Parathyroid adenoma (tissue), 2 donors: ENCODE data around the gene BCAM.

ENCODE experiments used
- H2AFZ ChIP-seq: fragments of 300-600 bp; sonication (generic); one replicate; pipeline ENCODE4 v1.7.0; 2017; ENCODE audit warnings: antibody characterized with exemption, mild to moderate bottlenecking
- H3K27ac ChIP-seq: fragments of 300-600 bp; sonication (generic); one replicate; pipeline ENCODE4 v1.7.0; 2017
- H3K27me3 ChIP-seq: fragments of 300-600 bp; sonication (generic); one replicate; pipeline ENCODE4 v1.7.0; 2017; ENCODE audit warnings: low read length; ENCODE audit not compliant: control insufficient read depth, insufficient read depth
- H3K36me3 ChIP-seq: fragments of 300-600 bp; sonication (generic); one replicate; pipeline ENCODE4 v1.7.0; 2017; ENCODE audit warnings: low read length; ENCODE audit not compliant: control insufficient read depth, insufficient read depth
- H3K4me1 ChIP-seq: fragments of 300-600 bp; sonication (generic); one replicate; pipeline ENCODE4 v1.7.0; 2017; ENCODE audit warnings: control low read depth
- H3K4me2 ChIP-seq: fragments of 300-600 bp; sonication (generic); one replicate; pipeline ENCODE4 v1.7.0; 2017; ENCODE audit warnings: low read length
- H3K4me3 ChIP-seq: fragments of 300-600 bp; sonication (generic); one replicate; pipeline ENCODE4 v1.7.0; 2017; ENCODE audit warnings: low read depth, low read length
- H3K79me2 ChIP-seq: fragments of 300-600 bp; sonication (generic); one replicate; pipeline ENCODE4 v1.7.0; 2017; ENCODE audit warnings: control low read depth
- H3K9ac ChIP-seq: fragments of 300-600 bp; sonication (generic); one replicate; pipeline ENCODE4 v1.7.0; 2017; ENCODE audit warnings: mild to moderate bottlenecking
- H3K9me3 ChIP-seq: fragments of 300-600 bp; sonication (generic); one replicate; pipeline ENCODE4 v1.7.0; 2017; ENCODE audit warnings: low read length; ENCODE audit not compliant: control insufficient read depth
- CTCF ChIP-seq: fragments of 300-600 bp; sonication (generic); IDR thresholded peaks from one replicate; pipeline ENCODE4 v1.7.0; 2017; ENCODE audit warnings: antibody characterized with exemption, mild to moderate bottlenecking
- donor health status: primary hyperparathyroidism.

BCAM gene

GRCh38 chr19:44847144-44848035 is 38.5 kb downstream of the BCAM start:
- Histone ChIP-seq H3K4me1 (peaks cover 21% of the 10 kb centered on the region), H3K9me3 (no peaks in the 10 kb centered on the region), H3K27ac (peak overlapping the region; percentile 97), H3K36me3 (no peaks in the 10 kb centered on the region), H3K9ac (peak overlapping the region; percentile 94), H3K4me2 (peak overlapping the region; percentile 99), H3K27me3 (no peaks in the 10 kb centered on the region), H3K4me3 (peak overlapping the region; percentile 99), H3K79me2 (peaks cover 39% of the 10 kb centered on the region), H2AFZ (peak overlapping the region; percentile 14)
- TF ChIP-seq CTCF: no peak

- Histone ChIP-seq H3K27ac (peak overlapping the region; percentile 97), H3K9me3 (no peaks in the 10 kb centered on the region), H3K27me3 (no peaks in the 10 kb centered on the region), H2AFZ (peak overlapping the region; percentile 14), H3K4me2 (peak overlapping the region; percentile 99), H3K4me1 (peaks cover 21% of the 10 kb centered on the region), H3K79me2 (peaks cover 41% of the 10 kb centered on the region), H3K9ac (no peak overlapping the region), H3K36me3 (no peaks in the 10 kb centered on the region), H3K4me3 (peak overlapping the region; percentile 99)
- TF ChIP-seq CTCF: no peak
These were observed 39.3 kb downstream of the BCAM start for GRCh38 chr19:44848036-44848811.

- H3K4me1 ChIP-seq: peaks cover 21% of the 10 kb centered on the region
- peak overlapping the region; percentile 99 for H3K4me2 ChIP-seq
- no peak overlapping the region for H3K9ac ChIP-seq
- no peaks in the 10 kb centered on the region for H3K36me3 ChIP-seq
- H3K27me3 ChIP-seq: no peaks in the 10 kb centered on the region
- no peaks in the 10 kb centered on the region for H3K9me3 ChIP-seq
- H3K4me3 ChIP-seq: peak overlapping the region; percentile 99
- H3K27ac ChIP-seq: peak overlapping the region; percentile 97
- no peak overlapping the region for H2AFZ ChIP-seq
- TF ChIP-seq CTCF: no peak
- peaks cover 47% of the 10 kb centered on the region for H3K79me2 ChIP-seq
These were observed 40.0 kb downstream of the BCAM start for GRCh38 chr19:44848812-44849447.

GRCh38 chr19:44850641-44851109 is 41.8 kb downstream of the BCAM start:
- H3K4me1 ChIP-seq: peaks cover 18% of the 10 kb centered on the region
- TF ChIP-seq CTCF: no peak
- H3K27ac ChIP-seq: peak overlapping the region; percentile 97
- H2AFZ ChIP-seq: no peak overlapping the region
- peaks cover 56% of the 10 kb centered on the region for H3K79me2 ChIP-seq
- no peaks in the 10 kb centered on the region for H3K27me3 ChIP-seq
- no peaks in the 10 kb centered on the region for H3K36me3 ChIP-seq
- H3K9ac ChIP-seq: no peak overlapping the region
- no peak overlapping the region for H3K4me3 ChIP-seq
- no peaks in the 10 kb centered on the region for H3K9me3 ChIP-seq
- H3K4me2 ChIP-seq: peak overlapping the region; percentile 1
